Stimulated activated CD4-positive, alpha-beta T cell treated with anti-CD3 and anti-CD28 coated beads, Interleukin-12 subunit alpha, Interleukin-12 subunit beta, amount 100 ng/mL, for 24 hours (primary cell): ENCODE measurements around the gene PDZRN3.
"Not testable (repeated sequence)": the region's sequence is repeated elsewhere in the genome, so short reads cannot be mapped to it uniquely, and the experiment has no call there.

Source experiments
- DNase-seq, 2 experiments: peaks; one replicate each; pipeline ENCODE4 v3.0.0-alpha.2; 2020; ENCODE audit warnings: low read depth in 2 of 2

Gene PDZRN3

GRCh38 chr3:73491287-73491662 is 133.5 kb downstream of the PDZRN3 start:
- no peak for DNase-seq

- no peak for DNase-seq
Measured at GRCh38 chr3:73490453-73491286, 134.1 kb downstream of the PDZRN3 start.

GRCh38 chr3:73485877-73486330 is 138.8 kb downstream of the PDZRN3 start:
- DNase-seq = no peak

GRCh38 chr3:73484656-73485248 is 140.0 kb downstream of the PDZRN3 start:
- DNase-seq = no peak

GRCh38 chr3:73481888-73482287 is 142.9 kb downstream of the PDZRN3 start:
- no peak for DNase-seq

- no peak for DNase-seq
Measured at GRCh38 chr3:73480187-73480672, 144.5 kb downstream of the PDZRN3 start.

GRCh38 chr3:73479325-73479724 is 145.4 kb downstream of the PDZRN3 start:
- no peak for DNase-seq

GRCh38 chr3:73478858-73479257 is 145.9 kb downstream of the PDZRN3 start:
- DNase-seq = no peak

- no peak for DNase-seq
Measured at GRCh38 chr3:73475717-73476116, 149.0 kb downstream of the PDZRN3 start.

GRCh38 chr3:73475175-73475574 is 149.6 kb downstream of the PDZRN3 start:
- no peak for DNase-seq

GRCh38 chr3:73474619-73475018 is 150.1 kb downstream of the PDZRN3 start:
- no peak for DNase-seq

- no peak for DNase-seq
Measured at GRCh38 chr3:73473898-73474416, 150.8 kb downstream of the PDZRN3 start.

- no peak for DNase-seq
Measured at GRCh38 chr3:73473181-73473897, 151.4 kb downstream of the PDZRN3 start.

GRCh38 chr3:73471986-73472787 is 152.6 kb downstream of the PDZRN3 start:
- DNase-seq = no peak

GRCh38 chr3:73470860-73471259 is 153.9 kb downstream of the PDZRN3 start:
- no peak for DNase-seq

- DNase-seq = no peak
Measured at GRCh38 chr3:73469331-73469730, 155.4 kb downstream of the PDZRN3 start.

GRCh38 chr3:73467211-73467610 is 157.5 kb downstream of the PDZRN3 start:
- DNase-seq = no peak

- DNase-seq = no peak
Measured at GRCh38 chr3:73465926-73466325, 158.8 kb downstream of the PDZRN3 start.

- DNase-seq = not testable (repeated sequence)
Measured at GRCh38 chr3:73464126-73464525, 160.6 kb downstream of the PDZRN3 start.

- no peak for DNase-seq
Measured at GRCh38 chr3:73461547-73461946, 163.2 kb downstream of the PDZRN3 start.

GRCh38 chr3:73459711-73460110 is 165.0 kb downstream of the PDZRN3 start:
- no peak for DNase-seq
